PC-9 (cell line): ENCODE data around the gene PIK3C3. TPM values are rescaled to one million over a fixed set of nuclear protein-coding genes. Genes with fewer than 3 reads are reported as not detected.

Source experiments
- BruUV-seq: library from RNA; stranded (reverse); fragments of 400-500 nt; replicated peaks from 2 replicates; lab custom pipeline; 2021; lab: Mats Ljungman, UMichigan
- CTCF ChIA-PET: fragments of 300-600 bp; sonication (Branson Sonifier 250); formaldehyde crosslinking; loops from one replicate; lab custom pipeline; 2022; ENCODE audit warnings: antibody characterized with exemption; lab: Charles Lee
- POLR2A ChIA-PET: fragments of 300-600 bp; sonication (Branson Sonifier 250); formaldehyde crosslinking; loops from one replicate; lab custom pipeline; 2022; ENCODE audit warnings: antibody characterized with exemption; ENCODE audit not compliant: unreplicated experiment; lab: Charles Lee
- DNase-seq, 2 experiments: peaks; one replicate each; pipeline versions ENCODE4 v3.0.0 to v3.0.0-alpha.2; 2015 to 2022; ENCODE audit warnings: mixed read lengths in 1 of 2
- H2AFZ ChIP-seq: fragments of 200-600 bp; sonication (generic); 2 replicates; pipeline ENCODE4 v1.8.1; 2017; ENCODE audit warnings: antibody characterized with exemption
- H3F3A ChIP-seq: fragments of 200-600 bp; sonication (generic); 2 replicates; pipeline ENCODE4 v1.8.1; 2017; ENCODE audit warnings: antibody characterized with exemption, mild to moderate bottlenecking, low read depth; ENCODE audit not compliant: insufficient read depth
- H3K27ac ChIP-seq: fragments of 200-600 bp; sonication (generic); 2 replicates; pipeline ENCODE4 v1.6.1; 2016; ENCODE audit warnings: mixed run types
- H3K27me3 ChIP-seq: fragments of 200-600 bp; sonication (generic); 2 replicates; pipeline ENCODE4 v1.6.1; 2016; ENCODE audit warnings: low read depth, mixed run types; ENCODE audit not compliant: insufficient read depth
- H3K36me3 ChIP-seq: fragments of 200-600 bp; sonication (generic); 2 replicates; pipeline ENCODE4 v1.6.1; 2016; ENCODE audit warnings: low read depth, mixed run types
- H3K4me1 ChIP-seq: fragments of 200-600 bp; sonication (generic); replicated peaks from 2 replicates; pipeline ENCODE4 v1.6.1; 2016; ENCODE audit warnings: mixed run types; ENCODE audit not compliant: insufficient read depth
- H3K4me2 ChIP-seq: fragments of 200-600 bp; sonication (generic); 2 replicates; pipeline ENCODE4 v1.6.1; 2017; ENCODE audit warnings: mixed run types
- H3K4me3 ChIP-seq: fragments of 200-600 bp; sonication (generic); 2 replicates; pipeline ENCODE4 v1.6.1; 2016; ENCODE audit warnings: mixed run types
- H3K79me2 ChIP-seq: fragments of 200-600 bp; sonication (generic); 2 replicates; pipeline ENCODE4 v1.6.1; 2017; ENCODE audit warnings: low read depth, mixed run types
- H3K9me2 ChIP-seq: fragments of 200-600 bp; sonication (generic); 2 replicates; pipeline ENCODE4 v1.8.1; 2017; ENCODE audit warnings: mild to moderate bottlenecking; ENCODE audit not compliant: insufficient read depth
- H3K9me3 ChIP-seq: fragments of 200-600 bp; sonication (generic); 2 replicates; pipeline ENCODE4 v1.8.1; 2016; ENCODE audit warnings: low read depth; ENCODE audit not compliant: insufficient read depth
- H4K20me1 ChIP-seq: fragments of 200-600 bp; sonication (generic); 2 replicates; pipeline ENCODE4 v1.8.1; 2017; ENCODE audit not compliant: insufficient read depth
- CTCF ChIP-seq: fragments of 200-600 bp; sonication (generic); conservative IDR thresholded peaks from 2 replicates; pipeline ENCODE4 v1.6.1; 2017; ENCODE audit warnings: mixed run types, antibody characterized with exemption, mild to moderate bottlenecking, moderate library complexity
- EZH2 ChIP-seq: fragments of 200-600 bp; sonication (generic); IDR thresholded peaks from 2 replicates; pipeline ENCODE4 v1.8.0; 2017; ENCODE audit warnings: antibody characterized with exemption, low read depth
- intact Hi-C: fragments of 100-400 bp; cut with micrococcal nuclease; formaldehyde crosslinking; loops from one replicate; pipeline ENCODE4 v1.10.0; 2022; ENCODE audit not compliant: unreplicated experiment
- total RNA-seq: library from RNA; stranded (reverse); gene quantifications from 2 replicates; pipeline ENCODE4 v1.2.3, GENCODE V29; 2021

Gene PIK3C3
- total RNA-seq, 1 experiment from 2014 or later, result 31.4 TPM

- no peak for DNase-seq
- no peaks in the 10 kb centered on the region for H3K36me3 ChIP-seq
Observed at GRCh38 chr18:42032447-42032846, 77.4 kb downstream of the PIK3C3 start.

GRCh38 chr18:42033137-42033810, 78.2 kb downstream of the PIK3C3 start:
- no peak overlapping the region for H3K4me2 ChIP-seq
- H3K9me2 ChIP-seq, result no peaks in the 10 kb centered on the region
- H3K4me3 ChIP-seq, result no peak overlapping the region
- H3K27me3 ChIP-seq, result no peaks in the 10 kb centered on the region
- no peaks in the 10 kb centered on the region for H3K9me3 ChIP-seq
- POLR2A ChIA-PET, result no interaction called here
- no peaks in the 10 kb centered on the region for H3K4me1 ChIP-seq
- no peak overlapping the region for H3K27ac ChIP-seq
- intact Hi-C loops, result no loop called here
- BruUV-seq, result no TSS peak
- CTCF ChIA-PET, result no interaction called here
- no peaks in the 10 kb centered on the region for H3K79me2 ChIP-seq
- no peak overlapping the region for H2AFZ ChIP-seq
- DNase-seq, result no peak
- H3K36me3 ChIP-seq, result no peaks in the 10 kb centered on the region
- no peaks in the 10 kb centered on the region for H4K20me1 ChIP-seq
- H3F3A ChIP-seq, result no peaks in the 10 kb centered on the region
- no peak for TF ChIP-seq EZH2
- TF ChIP-seq CTCF, result no peak

More at GRCh38 chr18:42032447-42032846, 77.4 kb downstream of the PIK3C3 start:
- Histone ChIP-seq H3K4me2 (no peak overlapping the region), H3K4me1 (no peaks in the 10 kb centered on the region), H3K27me3 (no peaks in the 10 kb centered on the region), H4K20me1 (no peaks in the 10 kb centered on the region), H3K4me3 (no peak overlapping the region), H3K9me2 (no peaks in the 10 kb centered on the region), H3K79me2 (no peaks in the 10 kb centered on the region), H3F3A (no peaks in the 10 kb centered on the region), H2AFZ (no peak overlapping the region), H3K9me3 (no peaks in the 10 kb centered on the region), H3K27ac (no peak overlapping the region)
- no peak for TF ChIP-seq CTCF
- no peak for TF ChIP-seq EZH2
- no TSS peak for BruUV-seq
- ChIA-PET POLR2A (no interaction called here), CTCF (no interaction called here)
- intact Hi-C loops, result no loop called here

GRCh38 chr18:42038936-42039335, 83.9 kb downstream of the PIK3C3 start:
- ChIA-PET CTCF (no interaction called here), POLR2A (no interaction called here)
- Histone ChIP-seq H2AFZ (no peak overlapping the region), H3K4me3 (no peak overlapping the region), H3K9me3 (no peaks in the 10 kb centered on the region), H3K4me1 (no peaks in the 10 kb centered on the region), H3K36me3 (0 out of 2 replicates have a peak, but pooled peaks cover 5% of the 10 kb centered on the region), H3K27ac (no peak overlapping the region), H4K20me1 (no peaks in the 10 kb centered on the region), H3K27me3 (no peaks in the 10 kb centered on the region), H3F3A (no peaks in the 10 kb centered on the region), H3K4me2 (no peak overlapping the region), H3K79me2 (no peaks in the 10 kb centered on the region), H3K9me2 (no peaks in the 10 kb centered on the region)
- no peak for DNase-seq
- no TSS peak for BruUV-seq
- TF ChIP-seq CTCF (no peak), EZH2 (no peak)
- intact Hi-C loops, result no loop called here
